ENCODE results near the gene CAPN14. TPM values are rescaled to one million over a fixed set of nuclear protein-coding genes. Genes with fewer than 3 reads are reported as not detected.

Gene CAPN14
- total and polyA plus RNA-seq, 7 experiments from 2014 or later = 0.16 to 0.92 (median 0.59) TPM

- no peaks in the 10 kb centered on the region for H3K27me3 ChIP-seq (ENCODE audit: control insufficient read depth in 2 of 2, insufficient read depth in 2 of 2, low read length in 2 of 2)
- CTCF ChIA-PET = no interaction called here
- Mint-ChIP-seq H3K4me1 (peaks cover 8 to 33% (median 25%) of the 10 kb centered on the region in 7 donors), H3K27me3 (peaks cover 0 to 27% (median 0%) of the 10 kb centered on the region in 5 donors), H3K36me3 (no peaks in the 10 kb centered on the region), H3K4me3 (peak overlapping the region; percentile 21 to 89 (median 82)), H3K9me3 (peaks cover 0 to 3% (median 0%) of the 10 kb centered on the region in 11 donors), H3K27ac (peak overlapping the region in 3 of 9 donors; percentile 12 to 85 (median 33))
- H3K27ac ChIP-seq (ENCODE audit: low read depth, low read length) = no peak overlapping the region
- POLR2A ChIA-PET = no interaction called here
- no peak for DNase-seq
- no peaks in the 10 kb centered on the region for H3K36me3 ChIP-seq (ENCODE audit: control insufficient read depth in 2 of 3, insufficient read depth in 3 of 3, low read length in 3 of 3)
- H3K9me3 ChIP-seq (ENCODE audit: control insufficient read depth in 2 of 3, low read length in 3 of 3) = no peaks in the 10 kb centered on the region
- H3K4me1 ChIP-seq (ENCODE audit: control insufficient read depth in 2 of 2, insufficient read depth in 2 of 2, low read length in 2 of 2) = peaks cover 4 to 14% of the 10 kb centered on the region in 2 donors
- ATAC-seq = no peak
- intact Hi-C loops (cut with micrococcal nuclease) = loop anchor here (2.0 to 5.0 kb wide), 2 partner anchors 89 to 100 kb away; no protein-coding TSS in a partner anchor
- H3K4me3 ChIP-seq (ENCODE audit: low read length) = peak overlapping the region; percentile 75
Observed at GRCh38 chr2:31233231-31233630, 15.9 kb upstream of the CAPN14 start.

GRCh38 chr2:31232586-31232985 is 15.3 kb upstream of the CAPN14 start:
- no peaks in the 10 kb centered on the region for H3K9me3 ChIP-seq (ENCODE audit: control insufficient read depth in 2 of 3, low read length in 3 of 3)
- no peak overlapping the region for H3K27ac ChIP-seq (ENCODE audit: low read depth, low read length)
- ChIA-PET POLR2A (no interaction called here), CTCF (no interaction called here)
- no peak overlapping the region for H3K27ac Mint-ChIP-seq
- H3K9me3 Mint-ChIP-seq = peaks cover 0 to 3% (median 0%) of the 10 kb centered on the region in 11 donors
- peak overlapping the region in 1 of 10 donors; percentile 7 for H3K4me3 Mint-ChIP-seq
- intact Hi-C loops (cut with micrococcal nuclease) = loop anchor here (2.0 to 5.0 kb wide), 2 partner anchors 90 to 100 kb away; no protein-coding TSS in a partner anchor
- no peak for DNase-seq
- H3K27me3 ChIP-seq (ENCODE audit: control insufficient read depth in 2 of 2, insufficient read depth in 2 of 2, low read length in 2 of 2) = no peaks in the 10 kb centered on the region
- no peak overlapping the region for H3K4me3 ChIP-seq (ENCODE audit: low read length)
- H3K36me3 Mint-ChIP-seq = no peaks in the 10 kb centered on the region
- peaks cover 4 to 14% of the 10 kb centered on the region in 2 donors for H3K4me1 ChIP-seq (ENCODE audit: control insufficient read depth in 2 of 2, insufficient read depth in 2 of 2, low read length in 2 of 2)
- peaks cover 0 to 32% (median 2%) of the 10 kb centered on the region in 5 donors for H3K27me3 Mint-ChIP-seq
- no peaks in the 10 kb centered on the region for H3K36me3 ChIP-seq (ENCODE audit: control insufficient read depth in 2 of 3, insufficient read depth in 3 of 3, low read length in 3 of 3)
- H3K4me1 Mint-ChIP-seq = peaks cover 8 to 33% (median 25%) of the 10 kb centered on the region in 7 donors
- no peak for ATAC-seq

GRCh38 chr2:31231571-31232302 is 14.4 kb upstream of the CAPN14 start:
- H3K4me1 ChIP-seq (ENCODE audit: control insufficient read depth in 2 of 2, insufficient read depth in 2 of 2, low read length in 2 of 2) = peaks cover 4 to 14% of the 10 kb centered on the region in 2 donors
- DNase-seq (no peak), ATAC-seq (no peak)
- H3K27ac ChIP-seq (ENCODE audit: low read depth, low read length) = no peak overlapping the region
- no peak overlapping the region for H3K4me3 ChIP-seq (ENCODE audit: low read length)
- ChIA-PET CTCF (interaction anchor here (0.6 kb wide), 1 partner anchor 8 kb away, joined by 6 read pairs; no protein-coding TSS in a partner anchor), POLR2A (no interaction called here)
- no peaks in the 10 kb centered on the region for H3K27me3 ChIP-seq (ENCODE audit: control insufficient read depth in 2 of 2, insufficient read depth in 2 of 2, low read length in 2 of 2)
- peaks cover 0 to 3% (median 0%) of the 10 kb centered on the region in 11 donors for H3K9me3 Mint-ChIP-seq
- no peak overlapping the region for H3K27ac Mint-ChIP-seq
- no peaks in the 10 kb centered on the region for H3K36me3 Mint-ChIP-seq
- H3K4me3 Mint-ChIP-seq = no peak overlapping the region
- peaks cover 0 to 37% (median 4%) of the 10 kb centered on the region in 5 donors for H3K27me3 Mint-ChIP-seq
- H3K9me3 ChIP-seq (ENCODE audit: control insufficient read depth in 2 of 3, low read length in 3 of 3) = no peaks in the 10 kb centered on the region
- peaks cover 8 to 29% (median 24%) of the 10 kb centered on the region in 7 donors for H3K4me1 Mint-ChIP-seq
- intact Hi-C loops (cut with micrococcal nuclease) = loop anchor here (2.0 to 5.0 kb wide), 2 partner anchors 91 to 101 kb away; no protein-coding TSS in a partner anchor
- H3K36me3 ChIP-seq (ENCODE audit: control insufficient read depth in 2 of 3, insufficient read depth in 3 of 3, low read length in 3 of 3) = no peaks in the 10 kb centered on the region

- CTCF ChIA-PET = no interaction called here
- intact Hi-C loops (cut with micrococcal nuclease) = loop anchor here in 1 of 2 donors (5.0 kb wide), 1 partner anchor 92 kb away; no protein-coding TSS in a partner anchor
Observed at GRCh38 chr2:31230751-31231150, 13.4 kb upstream of the CAPN14 start.

GRCh38 chr2:31228717-31229116 is 11.4 kb upstream of the CAPN14 start:
- H3K4me3 Mint-ChIP-seq = peak overlapping the region in 1 of 10 donors; percentile 40
- ChIA-PET POLR2A (no interaction called here), CTCF (no interaction called here)

More at GRCh38 chr2:31230751-31231150, 13.4 kb upstream of the CAPN14 start:
- H3K36me3 ChIP-seq (ENCODE audit: control insufficient read depth in 2 of 3, insufficient read depth in 3 of 3, low read length in 3 of 3) = no peaks in the 10 kb centered on the region
- peaks cover 4 to 14% of the 10 kb centered on the region in 2 donors for H3K4me1 ChIP-seq (ENCODE audit: control insufficient read depth in 2 of 2, insufficient read depth in 2 of 2, low read length in 2 of 2)
- H3K36me3 Mint-ChIP-seq = peaks cover 0 to under 1% (median 0%) of the 10 kb centered on the region in 5 donors
- peaks cover 8 to 22% (median 20%) of the 10 kb centered on the region in 7 donors for H3K4me1 Mint-ChIP-seq
- no peak overlapping the region for H3K4me3 ChIP-seq (ENCODE audit: low read length)
- H3K27ac Mint-ChIP-seq = no peak overlapping the region
- H3K27me3 ChIP-seq (ENCODE audit: control insufficient read depth in 2 of 2, insufficient read depth in 2 of 2, low read length in 2 of 2) = no peaks in the 10 kb centered on the region
- H3K9me3 ChIP-seq (ENCODE audit: control insufficient read depth in 2 of 3, low read length in 3 of 3) = no peaks in the 10 kb centered on the region
- H3K27me3 Mint-ChIP-seq = peaks cover 0 to 41% (median 4%) of the 10 kb centered on the region in 5 donors
- POLR2A ChIA-PET = no interaction called here
- H3K9me3 Mint-ChIP-seq = peaks cover 0 to 3% (median 0%) of the 10 kb centered on the region in 11 donors
- no peak overlapping the region for H3K27ac ChIP-seq (ENCODE audit: low read depth, low read length)
- DNase-seq = no peak
- no peak overlapping the region for H3K4me3 Mint-ChIP-seq
- no peak for ATAC-seq

GRCh38 chr2:31227711-31228125 is 10.4 kb upstream of the CAPN14 start:
- no peaks in the 10 kb centered on the region for H3K27me3 ChIP-seq (ENCODE audit: control insufficient read depth in 2 of 2, insufficient read depth in 2 of 2, low read length in 2 of 2)
- no peak for ATAC-seq
- peaks cover 0 to 11% (median 0%) of the 10 kb centered on the region in 5 donors for H3K36me3 Mint-ChIP-seq
- H3K27ac Mint-ChIP-seq = no peak overlapping the region
- H3K4me3 ChIP-seq (ENCODE audit: low read length) = no peak overlapping the region
- peaks cover 0 to 2% (median 0%) of the 10 kb centered on the region in 11 donors for H3K9me3 Mint-ChIP-seq
- CTCF ChIA-PET = no interaction called here
- intact Hi-C loops (cut with micrococcal nuclease) = no loop called here
- POLR2A ChIA-PET = no interaction called here
- no peak overlapping the region for H3K27ac ChIP-seq (ENCODE audit: low read depth, low read length)
- H3K4me1 ChIP-seq (ENCODE audit: control insufficient read depth in 2 of 2, insufficient read depth in 2 of 2, low read length in 2 of 2) = no peaks in the 10 kb centered on the region
- no peaks in the 10 kb centered on the region for H3K4me1 Mint-ChIP-seq
- no peaks in the 10 kb centered on the region for H3K9me3 ChIP-seq (ENCODE audit: control insufficient read depth in 2 of 3, low read length in 3 of 3)
- peaks cover 11 to 61% (median 14%) of the 10 kb centered on the region in 5 donors for H3K27me3 Mint-ChIP-seq
- no peak overlapping the region for H3K4me3 Mint-ChIP-seq
- DNase-seq = no peak
- no peaks in the 10 kb centered on the region for H3K36me3 ChIP-seq (ENCODE audit: control insufficient read depth in 2 of 3, insufficient read depth in 3 of 3, low read length in 3 of 3)

More at GRCh38 chr2:31228717-31229116, 11.4 kb upstream of the CAPN14 start:
- ATAC-seq (no peak), DNase-seq (no peak)
- Histone ChIP-seq H3K27me3 (ENCODE audit: control insufficient read depth in 2 of 2, insufficient read depth in 2 of 2, low read length in 2 of 2) (no peaks in the 10 kb centered on the region), H3K27ac (ENCODE audit: low read depth, low read length) (no peak overlapping the region), H3K36me3 (ENCODE audit: control insufficient read depth in 2 of 3, insufficient read depth in 3 of 3, low read length in 3 of 3) (no peaks in the 10 kb centered on the region), H3K4me3 (ENCODE audit: low read length) (no peak overlapping the region), H3K9me3 (ENCODE audit: control insufficient read depth in 2 of 3, low read length in 3 of 3) (no peaks in the 10 kb centered on the region), H3K4me1 (ENCODE audit: control insufficient read depth in 2 of 2, insufficient read depth in 2 of 2, low read length in 2 of 2) (peaks cover 0 to 8% of the 10 kb centered on the region in 2 donors)
- H3K36me3 Mint-ChIP-seq = peaks cover 0 to 9% (median 0%) of the 10 kb centered on the region in 5 donors
- H3K27me3 Mint-ChIP-seq = peaks cover 6 to 52% (median 8%) of the 10 kb centered on the region in 5 donors
- peaks cover 5 to 9% (median 8%) of the 10 kb centered on the region in 7 donors for H3K4me1 Mint-ChIP-seq
- intact Hi-C loops (cut with micrococcal nuclease) = no loop called here
- no peak overlapping the region for H3K27ac Mint-ChIP-seq
- peaks cover 0 to 3% (median 0%) of the 10 kb centered on the region in 11 donors for H3K9me3 Mint-ChIP-seq

Data from naive thymus-derived CD4-positive, alpha-beta T cell (primary cell).